Ovary (tissue), 9 donors: ENCODE results near the gene ZBTB44. TPM values are rescaled to one million over a fixed set of nuclear protein-coding genes. Genes with fewer than 3 reads are reported as not detected.
"Not testable (repeated sequence)": the region's sequence is repeated elsewhere in the genome, so short reads cannot be mapped to it uniquely, and the experiment has no call there.

Experiments used
- DNase-seq, 5 donors: peaks; one replicate each; pipeline ENCODE4 v3.0.0-alpha.2; 2019 to 2020
- H3K27ac ChIP-seq, 2 donors: fragments of 200-600 bp; one replicate each; pipeline versions ENCODE4 v1.5.1 to v1.8.0; 2019 to 2022
- H3K27me3 ChIP-seq: fragments of 200-600 bp; one replicate; pipeline ENCODE4 v1.8.0; 2022
- H3K36me3 ChIP-seq: fragments of 200-600 bp; sonication (generic); one replicate; pipeline ENCODE4 v1.5.1; 2019
- H3K4me1 ChIP-seq: one replicate; pipeline ENCODE4 v1.8.1; 2013; ENCODE audit warnings: mild to moderate bottlenecking, moderate library complexity; ENCODE audit not compliant: insufficient read depth
- H3K4me3 ChIP-seq: fragments of 200-600 bp; sonication (generic); one replicate; pipeline ENCODE4 v1.5.1; 2017
- H3K9me3 ChIP-seq, 2 donors: fragments of 200-600 bp in 1 of 2; sonication (generic) in 1 of 2; one replicate each; pipeline versions ENCODE4 v1.5.1 to v1.8.1; 2013 to 2019; ENCODE audit warnings: mild to moderate bottlenecking in 1 of 2, moderate library complexity in 1 of 2
- CTCF ChIP-seq, 3 donors: fragments of 450-650 bp in 2 of 3; fragments of 200-600 bp in 1 of 3; IDR thresholded peaks; one replicate each; pipeline versions ENCODE4 v1.5.1 to v1.8.0; 2016 to 2022; ENCODE audit warnings: antibody characterized with exemption in 3 of 3, mild to moderate bottlenecking in 1 of 3
- EP300 ChIP-seq: sonication (generic); formaldehyde crosslinking; IDR thresholded peaks from one replicate; pipeline ENCODE4 v1.6.1; 2017; ENCODE audit warnings: antibody characterized with exemption
- POLR2A ChIP-seq: fragments of 450-650 bp; IDR thresholded peaks from one replicate; pipeline ENCODE4 v1.6.1; 2017; ENCODE audit warnings: antibody characterized with exemption, mild to moderate bottlenecking, moderate library complexity
- WGBS, 3 donors: extraction: QIAGEN DNeasy Blood & Tissue Kit in 1 of 3; methylation state at CpG; one replicate each; pipeline versions ENCODE4 v1.1.5 to v1.1.7; 2013 to 2017; 5-methylcytosine and 5-hydroxymethylcytosine counted together
- intact Hi-C, 4 donors: fragments of 100-400 bp; cut with DNase I; formaldehyde crosslinking; loops; one replicate each; pipeline versions ENCODE4 v1.11.0 to v1.15.1; 2022 to 2023
- polyA plus RNA-seq, 2 donors: library from polyadenylated mRNA; stranded (reverse); fragments of 200-250 nt in 1 of 2; fragments of 350-450 nt in 1 of 2; fragmentation: Illumina TruSeq in 1 of 2; extraction: RNeasy Lipid Tissue Mini Kit (QIAGEN cat#74804) in 1 of 2; gene quantifications; one replicate each; pipeline ENCODE4 v1.2.3, GENCODE V29; 2013 to 2014
- total RNA-seq, 7 donors: library from RNA; depleted of rRNA in 2 of 7; stranded (reverse); fragments of >200 nt in 2 of 7; fragmentation: NEBNext Ultra II Directional in 3 of 7; extraction: Animal tissue kit (Norgen Biotek cat#: 25700) in 3 of 7; gene quantifications; one replicate each; pipeline versions ENCODE4 v1.1.0 to v1.2.4, GENCODE V29; 2016 to 2023
- donor health status: DM: no; HTN: no; CAD: no; lungs with moderate emphysema.
- donor health status: DM: no; HTN: no; CAD: no.
- donor health status: Bipolar disorder and iron deficiency.
- donor health status: DM: yes; HTN: yes; CAD: no.
- donor health status: DM: no; HTN: no; CAD: no.
- donor health status: DM: yes; HTN: yes; CAD: no.

Gene ZBTB44
- total and polyA plus RNA-seq, 9 donors, result 19.1 to 83.0 (median 57.9) TPM

GRCh38 chr11:130241713-130242112 is 73.0 kb downstream of the ZBTB44 start:
- DNase-seq, result no peak
- WGBS, 3 donors, result 90 to 94% (median 92%) methylated on average over 2 of the region's 2 CpGs
- no peaks in the 10 kb centered on the region for H3K27me3 ChIP-seq
- TF ChIP-seq EP300 (no peak), CTCF (IDR thresholded peaks at IDR 0.05) (no peak), POLR2A (no peak)
- H3K4me3 ChIP-seq, result no peak overlapping the region
- H3K9me3 ChIP-seq, result no peaks in the 10 kb centered on the region
- intact Hi-C loops, result no loop called here
- peaks cover 2% of the 10 kb centered on the region for H3K4me1 ChIP-seq
- no peaks in the 10 kb centered on the region for H3K36me3 ChIP-seq
- H3K27ac ChIP-seq, result no peak overlapping the region

DNA sequence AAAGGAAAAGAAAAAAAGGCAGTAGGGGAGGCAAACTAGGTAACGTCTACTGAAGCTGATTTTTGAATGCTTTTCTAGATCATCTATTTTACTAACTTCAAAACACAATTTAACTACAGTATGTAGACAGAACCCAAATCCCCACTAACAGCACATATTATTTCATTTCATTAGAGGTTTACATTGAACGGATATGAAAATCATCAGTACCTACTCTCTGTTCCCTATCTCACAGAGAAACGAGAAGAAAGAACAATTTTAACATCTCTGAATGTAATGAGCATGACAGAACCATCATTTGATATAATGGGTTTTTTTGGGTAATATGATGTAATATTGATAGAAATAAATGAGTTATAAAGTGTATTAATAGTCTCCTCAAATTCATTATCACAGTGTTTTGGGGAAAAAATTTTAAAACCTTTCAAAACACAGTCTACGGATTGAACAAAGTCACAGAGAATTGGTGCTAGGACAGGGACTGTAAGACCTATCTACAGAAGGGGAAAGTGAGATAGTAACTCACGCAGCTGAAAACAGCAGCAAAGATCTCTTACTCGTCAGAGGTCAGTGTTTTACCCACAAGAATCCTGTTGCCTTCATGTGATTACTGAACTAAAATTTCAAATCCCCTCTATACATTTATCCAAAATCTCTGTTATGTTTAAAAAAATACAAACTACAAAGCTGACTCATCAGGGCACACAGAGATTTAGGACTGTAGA is 77.3 kb downstream of the ZBTB44 start:
- no peak overlapping the region for H3K4me3 ChIP-seq
- no peaks in the 10 kb centered on the region for H3K4me1 ChIP-seq
- WGBS, 3 donors, result 82 to 87% (median 87%) methylated on average over 6 of the region's 6 CpGs
- H3K9me3 ChIP-seq, result no peaks in the 10 kb centered on the region
- DNase-seq, result no peak
- intact Hi-C loops, result no loop called here
- TF ChIP-seq EP300 (no peak), POLR2A (no peak)
- no peaks in the 10 kb centered on the region for H3K27me3 ChIP-seq
- H3K36me3 ChIP-seq, result no peaks in the 10 kb centered on the region
- no peak overlapping the region for H3K27ac ChIP-seq

- intact Hi-C loops, result no loop called here
- no peaks in the 10 kb centered on the region for H3K4me1 ChIP-seq
- no peak overlapping the region for H3K4me3 ChIP-seq
- H3K9me3 ChIP-seq, result no peaks in the 10 kb centered on the region
- DNase-seq, result no peak
- no peak overlapping the region for H3K27ac ChIP-seq
- no peaks in the 10 kb centered on the region for H3K36me3 ChIP-seq
- TF ChIP-seq POLR2A (no peak), EP300 (no peak)
- no peaks in the 10 kb centered on the region for H3K27me3 ChIP-seq
These were observed 80.4 kb downstream of the ZBTB44 start for GRCh38 chr11:130234315-130234714.

- H3K36me3 ChIP-seq, H3K27me3 ChIP-seq, H3K4me3 ChIP-seq, H3K4me1 ChIP-seq, intact Hi-C loops, H3K27ac ChIP-seq, DNase-seq, H3K9me3 ChIP-seq: not testable (repeated sequence)
- 64 to 80% (median 72%) methylated on average over 3 of the region's 3 CpGs for WGBS, 3 donors
These were observed 80.8 kb downstream of the ZBTB44 start for GRCh38 chr11:130233888-130234287.

GRCh38 chr11:130233486-130233885 is 81.2 kb downstream of the ZBTB44 start:
- H3K36me3 ChIP-seq, H3K4me3 ChIP-seq, H3K9me3 ChIP-seq, H3K4me1 ChIP-seq, DNase-seq, H3K27me3 ChIP-seq, intact Hi-C loops, H3K27ac ChIP-seq: not testable (repeated sequence)

DNA sequence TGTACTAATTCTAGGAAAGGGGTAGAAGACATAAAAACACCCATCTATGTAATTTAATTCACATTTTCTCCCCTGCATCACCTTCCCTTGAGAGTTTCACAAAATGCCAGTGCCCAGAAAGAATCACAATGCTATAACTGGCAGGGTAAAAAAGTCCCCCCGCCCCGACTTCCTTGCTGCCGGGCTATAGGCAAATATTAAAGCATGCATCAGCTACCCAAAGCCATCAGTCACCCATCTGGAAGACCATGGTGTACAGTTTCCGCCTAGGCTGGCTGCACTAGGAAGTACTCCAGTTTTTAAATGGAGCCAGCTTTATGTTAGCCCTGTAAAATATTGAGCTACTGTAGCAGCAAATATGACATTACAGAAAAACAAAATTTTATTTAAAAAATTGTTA is 87.3 kb downstream of the ZBTB44 start:
- Histone ChIP-seq H3K27me3 (no peaks in the 10 kb centered on the region), H3K4me3 (no peak overlapping the region), H3K9me3 (no peaks in the 10 kb centered on the region), H3K27ac (no peak overlapping the region), H3K36me3 (no peaks in the 10 kb centered on the region), H3K4me1 (no peaks in the 10 kb centered on the region)
- no peak for DNase-seq
- intact Hi-C loops, result no loop called here
- WGBS, 3 donors, result 94 to 98% (median 97%) methylated on average over 4 of the region's 4 CpGs
- TF ChIP-seq EP300 (no peak), CTCF (IDR thresholded peaks at IDR 0.05) (no peak), POLR2A (no peak)
